Uterus (tissue), 2 donors: ENCODE results near the gene ERCC6L2.

Experiments used
- POLR2A ChIP-seq, 2 donors: fragments of 450-650 bp; IDR thresholded peaks; one replicate each; pipeline ENCODE4 v1.6.1; 2016; ENCODE audit warnings: antibody characterized with exemption in 2 of 2, mild to moderate bottlenecking in 1 of 2, moderate library complexity in 1 of 2
- TF ChIP-seq, protein P1 (sequence below), 4 experiments: fragments of 200-600 bp in 2 of 4; fragments of 450-650 bp in 2 of 4; sonication (generic) in 2 of 4; IDR thresholded peaks; one replicate each; pipeline ENCODE4 v1.5.1; 2016 to 2019; ENCODE audit warnings: antibody characterized with exemption in 4 of 4, mild to moderate bottlenecking in 2 of 4, moderate library complexity in 1 of 4

- TF ChIP-seq, protein P1, sequence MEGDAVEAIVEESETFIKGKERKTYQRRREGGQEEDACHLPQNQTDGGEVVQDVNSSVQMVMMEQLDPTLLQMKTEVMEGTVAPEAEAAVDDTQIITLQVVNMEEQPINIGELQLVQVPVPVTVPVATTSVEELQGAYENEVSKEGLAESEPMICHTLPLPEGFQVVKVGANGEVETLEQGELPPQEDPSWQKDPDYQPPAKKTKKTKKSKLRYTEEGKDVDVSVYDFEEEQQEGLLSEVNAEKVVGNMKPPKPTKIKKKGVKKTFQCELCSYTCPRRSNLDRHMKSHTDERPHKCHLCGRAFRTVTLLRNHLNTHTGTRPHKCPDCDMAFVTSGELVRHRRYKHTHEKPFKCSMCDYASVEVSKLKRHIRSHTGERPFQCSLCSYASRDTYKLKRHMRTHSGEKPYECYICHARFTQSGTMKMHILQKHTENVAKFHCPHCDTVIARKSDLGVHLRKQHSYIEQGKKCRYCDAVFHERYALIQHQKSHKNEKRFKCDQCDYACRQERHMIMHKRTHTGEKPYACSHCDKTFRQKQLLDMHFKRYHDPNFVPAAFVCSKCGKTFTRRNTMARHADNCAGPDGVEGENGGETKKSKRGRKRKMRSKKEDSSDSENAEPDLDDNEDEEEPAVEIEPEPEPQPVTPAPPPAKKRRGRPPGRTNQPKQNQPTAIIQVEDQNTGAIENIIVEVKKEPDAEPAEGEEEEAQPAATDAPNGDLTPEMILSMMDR (IDR thresholded peaks at IDR 0.05): no peak
- TF ChIP-seq POLR2A (IDR thresholded peaks at IDR 0.05): no peak
Measured at GRCh38 chr9:95952471-95952870, 77.0 kb downstream of the ERCC6L2 start.
